Measurements from ENCODE around the gene HMMR. TPM values are rescaled to one million over a fixed set of nuclear protein-coding genes. Genes with fewer than 3 reads are reported as not detected.

Gene HMMR
- total RNA-seq, 1 donor, result 2.5 TPM

GRCh38 chr5:163508753-163509152, 48.3 kb downstream of the HMMR start:
- H3K4me3 ChIP-seq (ENCODE audit: insufficient read depth, low read length), result peak overlapping the region; percentile 87
- H3K36me3 ChIP-seq (ENCODE audit: insufficient read depth, low read length), result peaks cover 18% of the 10 kb centered on the region
- H3K27ac ChIP-seq (ENCODE audit: low read depth, low read length), result peak overlapping the region; percentile 89
- H3K79me2 ChIP-seq (ENCODE audit: insufficient read depth, low read length), result peaks cover 78% of the 10 kb centered on the region
- H4K20me1 ChIP-seq (ENCODE audit: insufficient read depth, low read length), result peaks cover 20% of the 10 kb centered on the region
- peak; percentile 55 for DNase-seq (ENCODE audit: insufficient read length, low spot score, missing footprints)
- H3K27me3 ChIP-seq (ENCODE audit: insufficient read depth, low read length), result no peaks in the 10 kb centered on the region
- peaks cover 50% of the 10 kb centered on the region for H3K4me1 ChIP-seq (ENCODE audit: insufficient read depth, low read length)
- no peaks in the 10 kb centered on the region for H3K9me3 ChIP-seq (ENCODE audit: low read depth, low read length)
- peak overlapping the region; percentile 99 for H3K4me2 ChIP-seq (ENCODE audit: insufficient read depth, low read length)
- H2AFZ ChIP-seq (ENCODE audit: low read length), result no peak overlapping the region
- TF ChIP-seq CTCF (IDR thresholded peaks at IDR 0.05; ENCODE audit: extremely low read depth, low read depth, low read length), result no peak

- peaks cover 45% of the 10 kb centered on the region for H3K4me1 ChIP-seq (ENCODE audit: insufficient read depth, low read length)
Observed at GRCh38 chr5:163509291-163509951, 49.0 kb downstream of the HMMR start.

GRCh38 chr5:163512526-163512925, 52.1 kb downstream of the HMMR start:
- H2AFZ ChIP-seq (ENCODE audit: low read length), result no peak overlapping the region
- peaks cover 8% of the 10 kb centered on the region for H4K20me1 ChIP-seq (ENCODE audit: insufficient read depth, low read length)
- H3K9me3 ChIP-seq (ENCODE audit: low read depth, low read length), result no peaks in the 10 kb centered on the region
- no peak for DNase-seq (ENCODE audit: insufficient read length, low spot score, missing footprints)
- H3K27me3 ChIP-seq (ENCODE audit: insufficient read depth, low read length), result no peaks in the 10 kb centered on the region
- H3K4me1 ChIP-seq (ENCODE audit: insufficient read depth, low read length), result peaks cover 23% of the 10 kb centered on the region
- H3K4me2 ChIP-seq (ENCODE audit: insufficient read depth, low read length), result no peak overlapping the region
- H3K27ac ChIP-seq (ENCODE audit: low read depth, low read length), result no peak overlapping the region
- TF ChIP-seq CTCF (IDR thresholded peaks at IDR 0.05; ENCODE audit: extremely low read depth, low read depth, low read length), result no peak
- H3K79me2 ChIP-seq (ENCODE audit: insufficient read depth, low read length), result peaks cover 58% of the 10 kb centered on the region
- peaks cover 55% of the 10 kb centered on the region for H3K36me3 ChIP-seq (ENCODE audit: insufficient read depth, low read length)
- H3K4me3 ChIP-seq (ENCODE audit: insufficient read depth, low read length), result no peak overlapping the region

More at GRCh38 chr5:163509291-163509951, 49.0 kb downstream of the HMMR start:
- Histone ChIP-seq H3K79me2 (ENCODE audit: insufficient read depth, low read length) (peaks cover 76% of the 10 kb centered on the region), H3K9me3 (ENCODE audit: low read depth, low read length) (no peaks in the 10 kb centered on the region), H3K4me2 (ENCODE audit: insufficient read depth, low read length) (peak overlapping the region; percentile 99), H2AFZ (ENCODE audit: low read length) (no peak overlapping the region), H3K4me3 (ENCODE audit: insufficient read depth, low read length) (peak overlapping the region; percentile 87), H3K36me3 (ENCODE audit: insufficient read depth, low read length) (peaks cover 25% of the 10 kb centered on the region), H3K27me3 (ENCODE audit: insufficient read depth, low read length) (no peaks in the 10 kb centered on the region), H3K27ac (ENCODE audit: low read depth, low read length) (peak overlapping the region; percentile 89), H4K20me1 (ENCODE audit: insufficient read depth, low read length) (peaks cover 20% of the 10 kb centered on the region)
- DNase-seq (ENCODE audit: insufficient read length, low spot score, missing footprints), result peak; percentile 89
- no peak for TF ChIP-seq CTCF (IDR thresholded peaks at IDR 0.05; ENCODE audit: extremely low read depth, low read depth, low read length)

GRCh38 chr5:163525096-163525495, 64.7 kb downstream of the HMMR start:
- no peak for DNase-seq (ENCODE audit: insufficient read length, low spot score, missing footprints)
- no peak overlapping the region for H2AFZ ChIP-seq (ENCODE audit: low read length)
- H3K27ac ChIP-seq (ENCODE audit: low read depth, low read length), result no peak overlapping the region
- no peak overlapping the region for H3K4me2 ChIP-seq (ENCODE audit: insufficient read depth, low read length)
- peaks cover 12% of the 10 kb centered on the region for H3K36me3 ChIP-seq (ENCODE audit: insufficient read depth, low read length)
- H3K27me3 ChIP-seq (ENCODE audit: insufficient read depth, low read length), result no peaks in the 10 kb centered on the region
- H3K79me2 ChIP-seq (ENCODE audit: insufficient read depth, low read length), result no peaks in the 10 kb centered on the region
- no peaks in the 10 kb centered on the region for H3K9me3 ChIP-seq (ENCODE audit: low read depth, low read length)
- no peaks in the 10 kb centered on the region for H3K4me1 ChIP-seq (ENCODE audit: insufficient read depth, low read length)
- no peak overlapping the region for H3K4me3 ChIP-seq (ENCODE audit: insufficient read depth, low read length)
- TF ChIP-seq CTCF (IDR thresholded peaks at IDR 0.05; ENCODE audit: extremely low read depth, low read depth, low read length), result no peak
- no peaks in the 10 kb centered on the region for H4K20me1 ChIP-seq (ENCODE audit: insufficient read depth, low read length)
